T-cell (primary cell): Measurements from ENCODE around the gene TAB2. TPM values are rescaled to one million over a fixed set of nuclear protein-coding genes. Genes with fewer than 3 reads are reported as not detected.

Experiments used
- ATAC-seq, 4 experiments: fragments of 200-7000 bp in 3 of 4; fragments of 150-1000 bp in 1 of 4; cut with Tn5 transposase; replicated peaks in 1 of 4; 1 replicate in 3 of 4; 2 replicates in 1 of 4; pipeline ENCODE4 v1.10.0; 2021; ENCODE audit warnings: moderate library complexity in 3 of 4, mild to moderate bottlenecking in 2 of 4, moderate number of reproducible peaks in 1 of 4
- CTCF ChIA-PET, 2 donors: fragments of 300-600 bp; sonication (Branson Sonifier 250); formaldehyde crosslinking; loops; one replicate each; lab custom pipeline; 2022; ENCODE audit warnings: antibody characterized with exemption in 2 of 2; lab: Charles Lee
- POLR2A ChIA-PET, 2 donors: fragments of 300-600 bp; sonication (Branson Sonifier 250); formaldehyde crosslinking; loops; one replicate each; lab custom pipeline; 2022; ENCODE audit warnings: antibody characterized with exemption in 2 of 2; lab: Charles Lee
- DNase-seq, 35 experiments: peaks; one replicate each; pipeline versions ENCODE4 v3.0.0 to v3.0.0-alpha.2; 2013 to 2023
- H3K27ac ChIP-seq: one replicate; pipeline ENCODE4 v1.5.1; 2013; ENCODE audit warnings: low read length
- H3K27me3 ChIP-seq, 2 experiments: replicated peaks in 1 of 2; 1 replicate in 1 of 2; 2 replicates in 1 of 2; pipeline versions ENCODE4 v1.6.1 to v1.7.0; 2013; ENCODE audit warnings: low read length in 1 of 2, mixed read lengths in 1 of 2; ENCODE audit not compliant: control insufficient read depth in 2 of 2, insufficient read depth in 2 of 2; ENCODE audit errors: extremely low read depth in 1 of 2
- H3K36me3 ChIP-seq, 2 donors: 1 replicate in 1 of 2; 2 replicates in 1 of 2; pipeline versions ENCODE4 v1.6.1 to v1.7.0; 2013; ENCODE audit warnings: low read length in 1 of 2; ENCODE audit not compliant: control insufficient read depth in 2 of 2, insufficient read depth in 1 of 2; ENCODE audit errors: extremely low read depth in 1 of 2
- H3K4me1 ChIP-seq, 2 experiments: 1 replicate in 1 of 2; 2 replicates in 1 of 2; pipeline versions ENCODE4 v1.6.1 to v1.7.0; 2013; ENCODE audit warnings: low read length in 2 of 2, mixed read lengths in 1 of 2; ENCODE audit not compliant: insufficient read depth in 2 of 2, control insufficient read depth in 1 of 2; ENCODE audit errors: extremely low read depth in 1 of 2
- H3K4me3 ChIP-seq, 2 donors: 1 replicate in 1 of 2; 2 replicates in 1 of 2; pipeline versions ENCODE4 v1.5.1 to v1.7.0; 2013; ENCODE audit warnings: mild to moderate bottlenecking in 2 of 2, low read length in 1 of 2, moderate library complexity in 1 of 2; ENCODE audit not compliant: control insufficient read depth in 1 of 2; ENCODE audit errors: extremely low read depth in 1 of 2
- H3K9me3 ChIP-seq: 2 replicates; pipeline ENCODE4 v1.7.0; 2013
- H3K27ac Mint-ChIP-seq, 2 donors: one replicate each; pipeline ENCODE4 v1.8.0; 2020 to 2021; ENCODE audit warnings: mild to moderate bottlenecking in 2 of 2, mixed read lengths in 2 of 2
- H3K27me3 Mint-ChIP-seq, 2 donors: one replicate each; pipeline ENCODE4 v1.8.0; 2021 to 2022; ENCODE audit warnings: mixed read lengths in 2 of 2
- H3K36me3 Mint-ChIP-seq: one replicate; pipeline ENCODE4 v1.8.0; 2021; ENCODE audit warnings: mixed read lengths
- H3K4me1 Mint-ChIP-seq, 3 donors: one replicate each; pipeline ENCODE4 v1.8.0; 2020 to 2022; ENCODE audit warnings: mixed read lengths in 3 of 3, mild to moderate bottlenecking in 1 of 3
- H3K4me3 Mint-ChIP-seq, 3 donors: one replicate each; pipeline ENCODE4 v1.8.0; 2020 to 2022; ENCODE audit warnings: mild to moderate bottlenecking in 3 of 3, mixed read lengths in 3 of 3, moderate library complexity in 3 of 3
- H3K9me3 Mint-ChIP-seq, 3 donors: one replicate each; pipeline ENCODE4 v1.8.0; 2020 to 2022; ENCODE audit warnings: mixed read lengths in 3 of 3
- whole genome bisulfite sequencing: methylation state at CpG from one replicate; pipeline ENCODE4 v1.1.5; 2013; ENCODE audit warnings: missing lambda C conversion rate; ENCODE audit not compliant: insufficient coverage; 5-methylcytosine and 5-hydroxymethylcytosine counted together
- total RNA-seq, 35 experiments: library from RNA in 6 of 35; stranded (reverse) in 6 of 35; fragments of 120-200 nt in 1 of 35; gene quantifications; one replicate each; pipeline versions ENCODE4 v1.2.1 to v1.2.4 and lab custom pipeline; 2013 to 2026

Gene TAB2
- total RNA-seq, 5 donors from 2014 or later (not counting 1 experiment from before 2014, with no cell fraction given): 128 to 160 (median 146) TPM

GRCh38 chr6:149325648-149326236, 8.2 kb downstream of the TAB2 start:
- peaks cover 3% of the 10 kb centered on the region for H3K36me3 Mint-ChIP-seq
- Histone ChIP-seq H3K27me3 (no peaks in the 10 kb centered on the region), H3K9me3 (no peaks in the 10 kb centered on the region), H3K27ac (no peak overlapping the region), H3K36me3 (peaks cover 0 to 9% of the 10 kb centered on the region in 2 donors), H3K4me3 (no peak overlapping the region), H3K4me1 (peaks cover 12 to 49% of the 10 kb centered on the region in 2 experiments)
- peak overlapping the region; percentile 41 to 68 for H3K27ac Mint-ChIP-seq
- no peak for ATAC-seq
- POLR2A ChIA-PET: interaction anchor here in 1 of 2 donors (0.6 to 0.7 kb wide), 2 partner anchors 11 to 181 kb away, joined by 3 to 4 read pairs; no protein-coding TSS in a partner anchor
- no peak for DNase-seq
- peaks cover 90 to 92% (median 91%) of the 10 kb centered on the region in 3 donors for H3K4me1 Mint-ChIP-seq
- H3K27me3 Mint-ChIP-seq: no peaks in the 10 kb centered on the region
- H3K9me3 Mint-ChIP-seq: no peaks in the 10 kb centered on the region
- H3K4me3 Mint-ChIP-seq: no peak overlapping the region
- no CpG with 5 or more reads among the region's 3 CpGs for WGBS
- CTCF ChIA-PET: interaction anchor here in 1 of 2 donors (0.6 to 0.7 kb wide), 2 partner anchors 25 to 106 kb away, joined by 3 to 4 read pairs; no protein-coding TSS in a partner anchor

GRCh38 chr6:149327638-149328037, 10.1 kb downstream of the TAB2 start:
- Histone ChIP-seq H3K27me3 (no peaks in the 10 kb centered on the region), H3K4me3 (no peak overlapping the region), H3K9me3 (no peaks in the 10 kb centered on the region), H3K4me1 (peaks cover 10 to 51% of the 10 kb centered on the region in 2 experiments), H3K27ac (no peak overlapping the region), H3K36me3 (peaks cover 0 to 9% of the 10 kb centered on the region in 2 donors)
- no peaks in the 10 kb centered on the region for H3K9me3 Mint-ChIP-seq
- H3K36me3 Mint-ChIP-seq: no peaks in the 10 kb centered on the region
- no CpG with 5 or more reads among the region's 2 CpGs for WGBS
- ChIA-PET CTCF (no interaction called here), POLR2A (interaction anchor here (0.5 to 0.6 kb wide), 2 partner anchors 187 to 247 kb away, joined by 3 read pairs; no protein-coding TSS in a partner anchor)
- H3K27ac Mint-ChIP-seq: no peak overlapping the region
- DNase-seq: no peak
- no peak overlapping the region for H3K4me3 Mint-ChIP-seq
- no peaks in the 10 kb centered on the region for H3K27me3 Mint-ChIP-seq
- H3K4me1 Mint-ChIP-seq: peaks cover 91 to 94% (median 93%) of the 10 kb centered on the region in 3 donors
- no peak for ATAC-seq

- peaks cover 91 to 93% (median 92%) of the 10 kb centered on the region in 3 donors for H3K4me1 Mint-ChIP-seq
- H3K36me3 ChIP-seq: peaks cover 0 to 9% of the 10 kb centered on the region in 2 donors
- ATAC-seq: no peak
- no peak for DNase-seq
- H3K27ac ChIP-seq: no peak overlapping the region
- H3K9me3 ChIP-seq: no peaks in the 10 kb centered on the region
- no peaks in the 10 kb centered on the region for H3K9me3 Mint-ChIP-seq
- H3K27me3 Mint-ChIP-seq: no peaks in the 10 kb centered on the region
- H3K4me1 ChIP-seq: peaks cover 11 to 50% of the 10 kb centered on the region in 2 experiments
- no peaks in the 10 kb centered on the region for H3K27me3 ChIP-seq
- H3K4me3 Mint-ChIP-seq: peak overlapping the region in 2 of 3 donors; percentile 22 to 64
- H3K4me3 ChIP-seq: no peak overlapping the region
- WGBS: no CpG with 5 or more reads among the region's 4 CpGs
- no peaks in the 10 kb centered on the region for H3K36me3 Mint-ChIP-seq
- ChIA-PET POLR2A (interaction anchor here (0.5 to 0.6 kb wide), 2 partner anchors 188 to 248 kb away, joined by 3 read pairs; no protein-coding TSS in a partner anchor), CTCF (no interaction called here)
- H3K27ac Mint-ChIP-seq: peak overlapping the region in 1 of 2 donors; percentile 51
Measured at GRCh38 chr6:149328083-149328482, 10.6 kb downstream of the TAB2 start.

GRCh38 chr6:149329529-149329928, 12.0 kb downstream of the TAB2 start:
- H3K27ac ChIP-seq: no peak overlapping the region
- Mint-ChIP-seq H3K4me3 (peak overlapping the region; percentile 35 to 64 (median 49)), H3K36me3 (no peaks in the 10 kb centered on the region), H3K4me1 (peaks cover 91 to 94% (median 93%) of the 10 kb centered on the region in 3 donors), H3K27me3 (no peaks in the 10 kb centered on the region), H3K27ac (peak overlapping the region in 1 of 2 donors; percentile 52), H3K9me3 (no peaks in the 10 kb centered on the region)
- H3K4me3 ChIP-seq: no peak overlapping the region
- CTCF ChIA-PET: no interaction called here
- WGBS: no CpG with 5 or more reads among the region's 1 CpG
- no peaks in the 10 kb centered on the region for H3K9me3 ChIP-seq
- H3K36me3 ChIP-seq: peaks cover 0 to 9% of the 10 kb centered on the region in 2 donors
- DNase-seq: no peak
- no peaks in the 10 kb centered on the region for H3K27me3 ChIP-seq
- POLR2A ChIA-PET: no interaction called here
- H3K4me1 ChIP-seq: peaks cover 16 to 43% of the 10 kb centered on the region in 2 experiments
- peak in 2 of 4 experiments; percentile 22 to 29 for ATAC-seq

GRCh38 chr6:149330133-149330532, 12.6 kb downstream of the TAB2 start:
- no peaks in the 10 kb centered on the region for H3K9me3 ChIP-seq
- H3K27me3 ChIP-seq: no peaks in the 10 kb centered on the region
- Mint-ChIP-seq H3K4me1 (peaks cover 90 to 94% (median 93%) of the 10 kb centered on the region in 3 donors), H3K27ac (no peak overlapping the region), H3K9me3 (no peaks in the 10 kb centered on the region), H3K27me3 (no peaks in the 10 kb centered on the region), H3K36me3 (no peaks in the 10 kb centered on the region), H3K4me3 (peak overlapping the region; percentile 26 to 64 (median 46))
- peaks cover 0 to 9% of the 10 kb centered on the region in 2 donors for H3K36me3 ChIP-seq
- H3K27ac ChIP-seq: no peak overlapping the region
- ATAC-seq: no peak
- H3K4me3 ChIP-seq: no peak overlapping the region
- no peak for DNase-seq
- POLR2A ChIA-PET: interaction anchor here in 1 of 2 donors (0.6 kb wide), 1 partner anchor 21 kb away, joined by 3 read pairs; no protein-coding TSS in a partner anchor
- H3K4me1 ChIP-seq: peaks cover 19 to 40% of the 10 kb centered on the region in 2 experiments
- CTCF ChIA-PET: no interaction called here
- WGBS: no CpG with 5 or more reads among the region's 2 CpGs

GRCh38 chr6:149331043-149331807, 13.7 kb downstream of the TAB2 start:
- CTCF ChIA-PET: interaction anchor here in 1 of 2 donors (0.7 to 0.8 kb wide), 3 partner anchors 10 to 44 kb away, joined by 3 read pairs; no protein-coding TSS in a partner anchor

More at GRCh38 chr6:149331043-149331807, 13.7 kb downstream of the TAB2 start:
- H3K4me1 Mint-ChIP-seq: peaks cover 90 to 94% (median 93%) of the 10 kb centered on the region in 3 donors
- Histone ChIP-seq H3K4me1 (peaks cover 23 to 48% of the 10 kb centered on the region in 2 experiments), H3K36me3 (peaks cover 0 to 6% of the 10 kb centered on the region in 2 donors), H3K27ac (no peak overlapping the region), H3K27me3 (no peaks in the 10 kb centered on the region), H3K4me3 (no peak overlapping the region), H3K9me3 (no peaks in the 10 kb centered on the region)
- H3K9me3 Mint-ChIP-seq: no peaks in the 10 kb centered on the region
- WGBS: no CpG with 5 or more reads among the region's 2 CpGs
- POLR2A ChIA-PET: interaction anchor here (0.6 to 0.7 kb wide), 3 partner anchors 9 to 1312 kb away, joined by 4 read pairs; no protein-coding TSS in a partner anchor
- H3K36me3 Mint-ChIP-seq: no peaks in the 10 kb centered on the region
- ATAC-seq (no peak), DNase-seq (no peak)
- peak overlapping the region; percentile 13 to 64 (median 46) for H3K4me3 Mint-ChIP-seq
- peak overlapping the region; percentile 36 to 70 for H3K27ac Mint-ChIP-seq
- H3K27me3 Mint-ChIP-seq: no peaks in the 10 kb centered on the region
